Fibroblast of pulmonary artery (primary cell): ENCODE data around the gene PARP4.
"Not testable (repeated sequence)": the region's sequence is repeated elsewhere in the genome, so short reads cannot be mapped to it uniquely, and the experiment has no call there.

Source experiments
- DNase-seq: peaks from one replicate; pipeline ENCODE4 v3.0.0-alpha.2; 2010; ENCODE audit warnings: low read depth
- H3K4me3 ChIP-seq: replicated peaks from 2 replicates; pipeline ENCODE4 v1.5.1; 2011; ENCODE audit warnings: low read depth, mild to moderate bottlenecking, control low read depth, low read length, moderate library complexity
- TF ChIP-seq, protein P1 (sequence below): IDR thresholded peaks from 2 replicates; pipeline ENCODE4 v1.5.1; 2011; ENCODE audit warnings: mild to moderate bottlenecking, control low read depth, low read length, inconsistent platforms; ENCODE audit errors: missing control alignments

Gene PARP4

DNA sequence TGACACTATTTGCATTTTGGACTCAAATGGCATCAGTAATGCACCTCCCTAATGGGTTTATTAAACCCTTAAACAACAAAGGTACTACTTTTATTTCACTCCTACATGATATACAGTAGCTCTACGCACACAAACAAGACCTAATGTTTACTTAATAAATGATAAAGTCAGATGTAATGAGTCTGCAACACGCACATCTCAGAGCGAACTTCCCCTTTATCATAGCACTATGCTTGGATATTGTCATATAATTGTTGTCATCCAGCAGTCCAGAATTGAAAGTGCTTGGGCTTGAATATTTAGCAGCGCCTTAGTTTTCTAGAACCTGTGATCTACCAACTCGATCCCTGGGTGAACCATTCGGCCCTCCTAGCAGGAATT, 772 bp downstream of the PARP4 start:
- TF ChIP-seq, protein P1, sequence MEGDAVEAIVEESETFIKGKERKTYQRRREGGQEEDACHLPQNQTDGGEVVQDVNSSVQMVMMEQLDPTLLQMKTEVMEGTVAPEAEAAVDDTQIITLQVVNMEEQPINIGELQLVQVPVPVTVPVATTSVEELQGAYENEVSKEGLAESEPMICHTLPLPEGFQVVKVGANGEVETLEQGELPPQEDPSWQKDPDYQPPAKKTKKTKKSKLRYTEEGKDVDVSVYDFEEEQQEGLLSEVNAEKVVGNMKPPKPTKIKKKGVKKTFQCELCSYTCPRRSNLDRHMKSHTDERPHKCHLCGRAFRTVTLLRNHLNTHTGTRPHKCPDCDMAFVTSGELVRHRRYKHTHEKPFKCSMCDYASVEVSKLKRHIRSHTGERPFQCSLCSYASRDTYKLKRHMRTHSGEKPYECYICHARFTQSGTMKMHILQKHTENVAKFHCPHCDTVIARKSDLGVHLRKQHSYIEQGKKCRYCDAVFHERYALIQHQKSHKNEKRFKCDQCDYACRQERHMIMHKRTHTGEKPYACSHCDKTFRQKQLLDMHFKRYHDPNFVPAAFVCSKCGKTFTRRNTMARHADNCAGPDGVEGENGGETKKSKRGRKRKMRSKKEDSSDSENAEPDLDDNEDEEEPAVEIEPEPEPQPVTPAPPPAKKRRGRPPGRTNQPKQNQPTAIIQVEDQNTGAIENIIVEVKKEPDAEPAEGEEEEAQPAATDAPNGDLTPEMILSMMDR: no peak
- peak overlapping the region; percentile 90 for H3K4me3 ChIP-seq
- DNase-seq: no peak

DNA sequence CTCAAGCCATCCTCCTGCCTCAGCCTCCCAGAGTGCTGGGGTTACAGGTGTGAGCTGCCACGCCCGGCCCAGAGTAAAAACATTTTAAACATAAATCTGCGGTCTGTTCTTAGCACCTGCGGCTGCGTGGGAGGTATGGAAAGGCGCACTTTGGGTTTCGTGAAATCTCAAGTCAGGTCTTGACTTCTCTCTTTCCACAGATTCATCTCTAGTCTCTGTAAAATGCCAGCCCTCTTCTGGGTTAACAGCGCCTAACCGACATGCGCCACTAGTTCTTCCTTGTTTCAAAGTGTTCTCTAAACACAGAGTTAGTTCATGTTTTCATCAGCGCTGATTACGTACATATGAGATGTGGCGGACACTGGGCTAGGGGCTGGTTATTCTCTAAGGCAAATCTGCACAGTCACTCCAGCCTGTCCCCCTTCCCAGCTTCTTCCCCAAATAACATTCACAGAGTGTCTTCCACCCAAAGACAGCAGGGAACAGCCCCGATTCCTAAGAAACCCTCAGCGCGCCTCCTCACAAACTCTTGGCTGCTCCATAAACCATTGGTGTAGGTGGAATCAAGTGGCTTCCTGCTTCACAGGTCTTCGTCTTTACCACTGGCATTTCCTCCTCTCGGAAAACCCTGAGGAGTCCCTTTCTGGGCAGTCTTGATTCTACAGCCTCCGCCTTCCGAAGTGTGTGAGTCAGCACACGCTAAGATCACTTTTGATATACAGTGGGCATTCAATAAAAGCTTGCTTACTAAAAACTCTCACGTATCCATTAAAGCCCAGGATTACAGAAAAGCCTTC, 1.4 kb downstream of the PARP4 start:
- H3K4me3 ChIP-seq: peak overlapping the region; percentile 90
- TF ChIP-seq, protein P1: no peak
- peak; percentile 88 for DNase-seq

DNA sequence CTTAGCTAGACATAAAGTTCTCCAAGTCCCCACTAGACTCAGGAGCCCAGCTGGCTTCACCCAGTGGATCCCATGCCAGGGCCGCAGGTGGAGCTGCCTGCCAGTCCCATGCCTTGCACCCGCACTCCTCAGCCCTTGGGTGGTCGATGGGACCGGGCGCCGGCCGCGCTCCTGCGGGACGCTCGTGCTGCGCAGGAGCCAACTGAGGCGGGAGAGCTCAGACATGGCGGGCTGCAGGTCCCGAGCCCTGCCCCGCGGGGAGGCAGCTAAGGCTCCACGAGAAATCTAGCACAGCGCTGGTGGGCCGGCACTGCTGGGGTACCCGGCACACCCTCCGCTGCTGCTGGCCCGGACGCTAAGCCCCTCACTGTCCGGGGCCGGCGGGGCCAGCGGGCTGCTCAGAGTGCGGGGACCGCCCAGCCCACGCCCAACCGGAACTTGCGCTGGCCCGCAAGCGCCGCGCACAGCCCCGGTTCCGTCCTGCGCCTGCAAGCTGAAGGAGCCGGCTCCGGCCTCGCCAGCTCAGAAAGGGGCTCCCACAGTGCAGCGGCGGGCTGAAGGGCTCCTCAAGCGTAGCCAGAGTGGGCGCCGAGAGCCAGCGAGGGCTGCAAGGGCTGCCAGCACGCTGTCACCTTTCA, 5.8 kb downstream of the PARP4 start:
- DNase-seq: no peak
- no peak overlapping the region for H3K4me3 ChIP-seq
- TF ChIP-seq, protein P1: no peak

DNA sequence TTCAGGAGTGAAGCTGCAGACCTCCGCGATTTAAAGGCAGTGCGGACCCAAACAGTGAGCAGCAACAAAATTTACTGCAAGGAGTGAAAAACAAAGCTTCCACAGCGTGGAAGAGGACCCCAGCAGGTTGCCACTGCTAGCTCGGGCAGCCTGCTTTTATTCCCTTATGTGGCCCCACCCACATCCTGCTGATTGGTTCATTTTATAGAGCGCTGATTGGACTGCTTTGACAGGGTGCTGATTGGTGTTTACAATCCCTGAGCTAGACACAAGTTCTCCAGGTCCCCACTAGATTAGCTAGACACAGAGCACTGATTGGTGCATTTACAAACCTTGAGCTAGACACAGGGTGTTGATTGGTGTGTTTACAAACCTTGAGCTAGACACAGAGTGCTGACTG, 6.3 kb downstream of the PARP4 start:
- not testable (repeated sequence) for H3K4me3 ChIP-seq, DNase-seq

DNA sequence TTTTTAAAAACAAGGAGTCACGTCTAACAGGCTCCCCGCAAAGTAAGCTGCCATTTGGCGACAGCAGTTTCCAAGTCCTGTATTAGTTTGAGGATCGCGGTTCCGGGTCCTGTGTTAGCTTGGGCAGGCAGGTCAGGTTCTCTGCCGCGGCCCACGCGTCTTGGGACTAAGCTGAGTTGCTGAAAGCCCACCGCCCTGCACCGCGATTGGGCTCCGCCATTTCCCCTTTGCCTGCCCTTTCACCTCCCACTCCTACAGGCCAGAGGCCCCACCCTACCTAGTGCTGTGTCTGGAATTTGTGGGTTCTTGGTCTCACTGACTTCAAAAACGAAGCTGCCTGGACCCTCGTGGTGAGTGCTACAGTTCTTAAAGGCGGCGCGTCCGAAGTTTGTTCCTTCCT, 6.8 kb downstream of the PARP4 start:
- TF ChIP-seq, protein P1: no peak
- no peak overlapping the region for H3K4me3 ChIP-seq
- no peak for DNase-seq

DNA sequence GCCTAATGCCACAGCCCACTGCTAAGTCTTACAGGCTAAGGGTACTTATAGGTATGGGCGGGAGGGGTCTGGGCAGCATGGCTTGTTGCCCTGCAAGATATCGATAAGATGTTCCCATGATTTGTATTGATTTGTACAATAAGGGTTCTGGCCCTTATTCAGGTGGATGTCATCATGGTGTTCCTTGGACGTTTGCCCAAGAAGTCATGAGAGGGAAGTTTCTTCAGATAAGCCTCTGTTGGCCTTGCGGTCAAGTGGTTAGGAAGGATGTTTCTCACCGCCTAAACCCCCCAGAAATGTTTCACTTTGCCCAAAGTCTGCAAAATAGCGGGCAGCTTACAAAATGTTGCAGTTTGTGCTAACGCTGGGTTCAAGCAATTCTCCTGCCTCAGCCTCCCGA, 7.3 kb downstream of the PARP4 start:
- TF ChIP-seq, protein P1: no peak
- DNase-seq: peak; percentile 52
- no peak overlapping the region for H3K4me3 ChIP-seq

DNA sequence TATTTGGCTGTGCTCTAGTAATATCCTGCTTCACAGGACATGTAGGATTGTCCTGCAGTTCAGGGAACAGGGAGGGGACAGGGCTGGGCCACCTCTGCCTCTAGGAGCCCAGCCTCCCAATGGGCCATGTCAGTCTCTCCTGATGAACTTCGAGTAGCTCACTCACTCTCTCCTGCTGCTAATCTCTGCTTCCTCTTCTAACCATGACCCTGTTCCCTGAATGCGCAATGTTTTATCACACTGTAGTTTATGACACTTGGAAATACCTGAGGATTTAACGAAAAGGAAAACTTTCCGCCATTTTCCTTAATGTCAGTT, 9.2 kb downstream of the PARP4 start:
- DNase-seq: no peak
- TF ChIP-seq, protein P1: no peak
- no peak overlapping the region for H3K4me3 ChIP-seq
